HepG2 (cell line): Measurements from ENCODE around the gene PNKD. TPM values are rescaled to one million over a fixed set of nuclear protein-coding genes. Genes with fewer than 3 reads are reported as not detected.

ENCODE experiments used
- ATAC-seq: fragments of 200-7000 bp; cut with Tn5 transposase; 3 replicates; pipeline ENCODE4 v1.9.1; 2020; ENCODE audit warnings: mild to moderate bottlenecking, moderate library complexity
- BruUV-seq: library from RNA; stranded (reverse); fragments of 400-500 nt; replicated peaks from 2 replicates; lab custom pipeline; 2021; lab: Mats Ljungman, UMichigan
- CTCF ChIA-PET: fragments of 300-600 bp; formaldehyde crosslinking; extraction: SDS; loops from one replicate; lab custom pipeline; 2021; ENCODE audit warnings: low total read pairs, inconsistent platforms, low intra/inter-chr PET ratio; lab: Yijun Ruan, JAX
- POLR2A ChIA-PET: fragments of 350-600 bp; sonication (Branson Sonifier 250); formaldehyde crosslinking; loops from one replicate; lab custom pipeline; 2020; ENCODE audit warnings: antibody characterized with exemption, inconsistent platforms; lab: Yijun Ruan, JAX
- DNase-seq: peaks from one replicate; pipeline ENCODE4 v3.0.0-alpha.2; 2015; ENCODE audit warnings: low spot score
- FAIRE-seq: peaks from 3 replicates; lab custom pipeline; 2011; peaks lifted over from hg19 to GRCh38; lab: Jason Lieb, UNC
- H2AFZ ChIP-seq: one replicate; pipeline ENCODE4 v1.6.1; 2011; ENCODE audit warnings: low read length, inconsistent platforms
- H3K27ac ChIP-seq: fragments of 300-600 bp; 3 replicates; pipeline ENCODE4 v1.8.0; 2011; ENCODE audit warnings: mixed run types, mild to moderate bottlenecking, mixed read lengths, low read length, inconsistent platforms; ENCODE audit not compliant: insufficient read depth; ENCODE audit errors: extremely low read length
- H3K27me3 ChIP-seq, 2 experiments: fragments of 200-600 bp in 1 of 2; 2 replicates in 1 of 2; 3 replicates in 1 of 2; pipeline versions ENCODE4 v1.6.0 to v1.8.0; 2011; ENCODE audit warnings: low read length in 2 of 2, mild to moderate bottlenecking in 2 of 2, moderate library complexity in 2 of 2, inconsistent platforms in 1 of 2; ENCODE audit not compliant: insufficient read depth in 2 of 2, control insufficient read depth in 1 of 2
- H3K36me3 ChIP-seq, 2 experiments: fragments of 200-600 bp in 1 of 2; replicated peaks in 1 of 2; 2 replicates in 1 of 2; 3 replicates in 1 of 2; pipeline versions ENCODE4 v1.5.1 to v1.8.0; 2011; ENCODE audit warnings: low read length in 2 of 2, inconsistent platforms in 1 of 2; ENCODE audit not compliant: insufficient read depth in 2 of 2, control insufficient read depth in 1 of 2
- H3K4me1 ChIP-seq: 2 replicates; pipeline ENCODE4 v1.5.1; 2012; ENCODE audit warnings: low read length, inconsistent platforms; ENCODE audit not compliant: insufficient read depth
- H3K4me2 ChIP-seq: 2 replicates; pipeline ENCODE4 v1.6.0; 2011; ENCODE audit warnings: low read depth, low read length, inconsistent platforms
- H3K4me3 ChIP-seq, 3 experiments: fragments of 200-600 bp in 1 of 3; sonication (generic), shearing (Covaris generic) in 1 of 3; replicated peaks in 1 of 3; 2 replicates each; pipeline ENCODE4 v1.5.1; 2011 to 2016; ENCODE audit warnings: low read length in 3 of 3, inconsistent platforms in 2 of 3, low read depth in 2 of 3, mild to moderate bottlenecking in 2 of 3, control low read depth in 1 of 3, mixed read lengths in 1 of 3; ENCODE audit not compliant: insufficient read depth in 1 of 3
- H3K79me2 ChIP-seq: one replicate; pipeline ENCODE4 v1.6.1; 2011; ENCODE audit warnings: low read length, inconsistent platforms; ENCODE audit not compliant: insufficient read depth
- H3K9ac ChIP-seq: 2 replicates; pipeline ENCODE4 v1.6.0; 2011; ENCODE audit warnings: mild to moderate bottlenecking, low read depth, low read length, inconsistent platforms; ENCODE audit not compliant: insufficient read depth
- H3K9me3 ChIP-seq: 2 replicates; pipeline ENCODE4 v1.5.1; 2012; ENCODE audit warnings: mild to moderate bottlenecking, low read length
- H4K20me1 ChIP-seq: 2 replicates; pipeline ENCODE4 v1.6.0; 2011; ENCODE audit warnings: inconsistent platforms, mild to moderate bottlenecking, low read length, moderate library complexity; ENCODE audit not compliant: insufficient read depth
- FOXJ3 ChIP-seq: sonication (generic); formaldehyde crosslinking; IDR thresholded peaks from 2 replicates; pipeline ENCODE4 v1.4.0; 2020; ENCODE audit warnings: missing genetic modification reagents, mild to moderate bottlenecking, borderline replicate concordance
- HNF4A ChIP-seq: sonication (generic); formaldehyde crosslinking; IDR thresholded peaks from 2 replicates; pipeline ENCODE4 v1.4.0; 2020; ENCODE audit warnings: missing genetic modification reagents
- HOXA5 ChIP-seq: sonication (generic); formaldehyde crosslinking; IDR thresholded peaks from 2 replicates; pipeline ENCODE4 v1.4.0; 2020; ENCODE audit warnings: missing genetic modification reagents
- MNT ChIP-seq: fragments of 450-650 bp; IDR thresholded peaks from 2 replicates; pipeline ENCODE4 v1.6.1; 2016
- RFXAP ChIP-seq: sonication (generic); formaldehyde crosslinking; IDR thresholded peaks from 2 replicates; pipeline ENCODE4 v1.4.0; 2020; ENCODE audit warnings: missing genetic modification reagents, borderline replicate concordance
- SKIL ChIP-seq: sonication (generic); formaldehyde crosslinking; IDR thresholded peaks from 2 replicates; pipeline ENCODE4 v1.8.0; 2022; ENCODE audit warnings: missing genetic modification reagents, mild to moderate bottlenecking, moderate library complexity, borderline replicate concordance
- TBX3 ChIP-seq: fragments of 450-650 bp; IDR thresholded peaks from 2 replicates; pipeline ENCODE4 v1.6.1; 2017; ENCODE audit warnings: antibody characterized with exemption, mild to moderate bottlenecking, inconsistent platforms, borderline replicate concordance
- TEAD3 ChIP-seq: optimal IDR thresholded peaks from 2 replicates; pipeline ENCODE3; 2016; ENCODE audit warnings: borderline replicate concordance
- ZNF101 ChIP-seq: sonication (generic); formaldehyde crosslinking; IDR thresholded peaks from 2 replicates; pipeline ENCODE4 v1.4.0; 2020; ENCODE audit warnings: mild to moderate bottlenecking, low read depth, missing genetic modification reagents, borderline replicate concordance
- ZNF12 ChIP-seq: sonication (generic); formaldehyde crosslinking; IDR thresholded peaks from 2 replicates; pipeline ENCODE4 v1.5.0; 2020; ENCODE audit warnings: missing genetic modification reagents
- ZNF605 ChIP-seq: sonication (generic); formaldehyde crosslinking; IDR thresholded peaks from 2 replicates; pipeline ENCODE4 v1.8.0; 2022; ENCODE audit warnings: mild to moderate bottlenecking, missing genetic modification reagents
- ZNF761 ChIP-seq: sonication (generic); formaldehyde crosslinking; conservative IDR thresholded peaks from 2 replicates; pipeline ENCODE4 v1.4.0; 2020; ENCODE audit warnings: mild to moderate bottlenecking, missing genetic modification reagents
- WGBS: methylation state at CpG from one replicate; pipeline ENCODE4 v1.1.6; 2017; ENCODE audit warnings: low lambda C conversion rate; 5-methylcytosine and 5-hydroxymethylcytosine counted together
- in situ Hi-C: cut with HindIII; loops from 2 replicates; pipeline ENCODE4 v1.10.0; 2017; ENCODE audit warnings: low pct_unique_long_range_greater_than_20kb; ENCODE audit not compliant: extremely low pct_ligation_motif_present
- intact Hi-C: fragments of 100-400 bp; cut with micrococcal nuclease; formaldehyde crosslinking; loops from one replicate; pipeline ENCODE4 v1.10.0; 2022; ENCODE audit not compliant: unreplicated experiment
- polyA plus RNA-seq, 8 experiments: library from polyadenylated mRNA; depleted of rRNA in 3 of 8; stranded (reverse) in 7 of 8; unstranded in 1 of 8; fragments of >200 nt; fragmentation: Illumina TruSeq in 4 of 8; extraction: Trizol in 4 of 8; gene quantifications; 2 replicates each; pipeline versions ENCODE4 v1.2.1 to v1.2.3, GENCODE V29; 2011 to 2016; ENCODE audit warnings: low read depth in 4 of 8, missing spikeins in 1 of 8, mixed read lengths in 1 of 8; ENCODE audit not compliant: insufficient read depth in 1 of 8
- total RNA-seq, 5 experiments: library from RNA; depleted of rRNA; stranded (reverse); fragments of >200 nt; fragmentation: Illumina TruSeq; extraction: Trizol; gene quantifications; 2 replicates each; pipeline ENCODE4 v1.2.3, GENCODE V29; 2016; ENCODE audit warnings: low read depth in 1 of 5
- TF ChIP-seq, protein P1 (sequence below): sonication (generic); formaldehyde crosslinking; IDR thresholded peaks from 2 replicates; pipeline ENCODE4 v1.5.0; 2020; ENCODE audit warnings: missing genetic modification reagents, mild to moderate bottlenecking, borderline replicate concordance
- TF ChIP-seq, protein P2 (sequence below): sonication (generic); formaldehyde crosslinking; IDR thresholded peaks from 2 replicates; pipeline ENCODE4 v1.4.0; 2020; ENCODE audit warnings: missing genetic modification reagents, mild to moderate bottlenecking, borderline replicate concordance
- TF ChIP-seq, protein P3 (sequence below): sonication (generic); formaldehyde crosslinking; IDR thresholded peaks from 2 replicates; pipeline ENCODE4 v1.4.0; 2020; ENCODE audit warnings: mild to moderate bottlenecking, missing genetic modification reagents

PNKD gene
- total and polyA plus RNA-seq, 2 of the 13 experiments (the other 11 are each of a cell fraction or from before 2014, with no cell fraction given) = 55.9 to 80.4 TPM

GRCh38 chr2:218293715-218294429, 23.6 kb downstream of the PNKD start:
- CTCF ChIA-PET = interaction anchor here (1.6 kb wide), 1 partner anchor 22 kb away, joined by 13 read pairs; no protein-coding TSS in a partner anchor
- in situ Hi-C loops (loop anchor here (5.0 kb wide), 1 partner anchor 103 kb away; the partner anchor contains the start of gene CTDSP1), intact Hi-C loops (loop anchor here (1.0 to 10.0 kb wide), 6 partner anchors 24 to 271 kb away; partner anchors contain the start of genes AAMP, CATIP, CNOT9 and PNKD)
- H3K9ac ChIP-seq = peak overlapping the region; percentile 33; the same call in 1 of the 2 replicates
- H4K20me1 ChIP-seq = peaks cover 8% of the 10 kb centered on the region; the same call in 1 of the 2 replicates
- H3K27me3 ChIP-seq = no peaks in the 10 kb centered on the region; a peak in 1 of 5 replicates
- DNase-seq = no peak
- H2AFZ ChIP-seq = no peak overlapping the region
- no peak for FAIRE-seq
- peak overlapping the region; percentile 88 for H3K27ac ChIP-seq
- H3K4me2 ChIP-seq = peak overlapping the region; percentile 93
- H3K9me3 ChIP-seq = no peaks in the 10 kb centered on the region
- H3K4me3 ChIP-seq = peak overlapping the region in 1 of 3 experiments; percentile 32; a peak in 2 of 6 replicates
- 34% methylated on average over 5 of the region's 5 CpGs for WGBS
- H3K79me2 ChIP-seq = peaks cover 32% of the 10 kb centered on the region
- peaks cover 87% of the 10 kb centered on the region for H3K4me1 ChIP-seq
- no peaks in the 10 kb centered on the region for H3K36me3 ChIP-seq
- POLR2A ChIA-PET = interaction anchor here (0.7 to 8.5 kb wide), 26 partner anchors 10 to 163 kb away, joined by 3 to 110 read pairs (median 4); partner anchors contain the start of genes AAMP, CATIP, CTDSP1 and PNKD
- no TSS peak for BruUV-seq
- no peak for ATAC-seq
- TF ChIP-seq, protein P1, sequence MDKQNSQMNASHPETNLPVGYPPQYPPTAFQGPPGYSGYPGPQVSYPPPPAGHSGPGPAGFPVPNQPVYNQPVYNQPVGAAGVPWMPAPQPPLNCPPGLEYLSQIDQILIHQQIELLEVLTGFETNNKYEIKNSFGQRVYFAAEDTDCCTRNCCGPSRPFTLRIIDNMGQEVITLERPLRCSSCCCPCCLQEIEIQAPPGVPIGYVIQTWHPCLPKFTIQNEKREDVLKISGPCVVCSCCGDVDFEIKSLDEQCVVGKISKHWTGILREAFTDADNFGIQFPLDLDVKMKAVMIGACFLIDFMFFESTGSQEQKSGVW = no peak
- 0 out of 2 replicates have a peak, but pooled peaks have one; percentile 1 for TF ChIP-seq TBX3
- TF ChIP-seq ZNF12 (CRISPR knock-in tag) = peak; percentile 89
- TF ChIP-seq TEAD3 (CRISPR knock-in tag) = peak; percentile 25
- 0 out of 2 replicates have a peak, but pooled peaks have one; percentile 21 for TF ChIP-seq FOXJ3 (CRISPR knock-in tag)
- TF ChIP-seq, protein P2, sequence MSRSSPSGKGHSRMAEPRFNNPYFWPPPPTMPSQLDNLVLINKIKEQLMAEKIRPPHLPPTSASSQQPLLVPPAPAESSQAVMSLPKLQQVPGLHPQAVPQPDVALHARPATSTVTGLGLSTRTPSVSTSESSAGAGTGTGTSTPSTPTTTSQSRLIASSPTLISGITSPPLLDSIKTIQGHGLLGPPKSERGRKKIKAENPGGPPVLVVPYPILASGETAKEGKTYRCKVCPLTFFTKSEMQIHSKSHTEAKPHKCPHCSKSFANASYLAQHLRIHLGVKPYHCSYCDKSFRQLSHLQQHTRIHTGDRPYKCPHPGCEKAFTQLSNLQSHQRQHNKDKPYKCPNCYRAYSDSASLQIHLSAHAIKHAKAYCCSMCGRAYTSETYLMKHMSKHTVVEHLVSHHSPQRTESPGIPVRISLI = peak; percentile 12
- 0 out of 2 replicates have a peak, but pooled peaks have one; percentile 8 for TF ChIP-seq RFXAP (CRISPR knock-in tag)
- TF ChIP-seq MNT = 0 out of 2 replicates have a peak, but pooled peaks have one; percentile 2
- TF ChIP-seq, protein P3, sequence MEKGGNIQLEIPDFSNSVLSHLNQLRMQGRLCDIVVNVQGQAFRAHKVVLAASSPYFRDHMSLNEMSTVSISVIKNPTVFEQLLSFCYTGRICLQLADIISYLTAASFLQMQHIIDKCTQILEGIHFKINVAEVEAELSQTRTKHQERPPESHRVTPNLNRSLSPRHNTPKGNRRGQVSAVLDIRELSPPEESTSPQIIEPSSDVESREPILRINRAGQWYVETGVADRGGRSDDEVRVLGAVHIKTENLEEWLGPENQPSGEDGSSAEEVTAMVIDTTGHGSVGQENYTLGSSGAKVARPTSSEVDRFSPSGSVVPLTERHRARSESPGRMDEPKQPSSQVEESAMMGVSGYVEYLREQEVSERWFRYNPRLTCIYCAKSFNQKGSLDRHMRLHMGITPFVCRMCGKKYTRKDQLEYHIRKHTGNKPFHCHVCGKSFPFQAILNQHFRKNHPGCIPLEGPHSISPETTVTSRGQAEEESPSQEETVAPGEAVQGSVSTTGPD (CRISPR knock-in tag) = no peak
- TF ChIP-seq ZNF761 (CRISPR knock-in tag) = no peak
- 0 out of 2 replicates have a peak, but pooled peaks have one; percentile 19 for TF ChIP-seq ZNF605 (CRISPR knock-in tag)
- no peak for TF ChIP-seq SKIL (CRISPR knock-in tag)
- no peak for TF ChIP-seq HNF4A (CRISPR knock-in tag)
- no peak for TF ChIP-seq ZNF101 (CRISPR knock-in tag)
- 0 out of 2 replicates have a peak, but pooled peaks have one; percentile 7 for TF ChIP-seq HOXA5 (CRISPR knock-in tag)
